Dedifferentiated amniotic fluid mesenchymal stem cell (primary cell): ENCODE measurements around the gene AQR.
"Not testable (repeated sequence)": the region's sequence is repeated elsewhere in the genome, so short reads cannot be mapped to it uniquely, and the experiment has no call there.

Experiments used
- DNase-seq: peaks from one replicate; pipeline ENCODE4 v3.0.0-alpha.2; 2016; ENCODE audit errors: extremely low spot score

AQR gene

DNA sequence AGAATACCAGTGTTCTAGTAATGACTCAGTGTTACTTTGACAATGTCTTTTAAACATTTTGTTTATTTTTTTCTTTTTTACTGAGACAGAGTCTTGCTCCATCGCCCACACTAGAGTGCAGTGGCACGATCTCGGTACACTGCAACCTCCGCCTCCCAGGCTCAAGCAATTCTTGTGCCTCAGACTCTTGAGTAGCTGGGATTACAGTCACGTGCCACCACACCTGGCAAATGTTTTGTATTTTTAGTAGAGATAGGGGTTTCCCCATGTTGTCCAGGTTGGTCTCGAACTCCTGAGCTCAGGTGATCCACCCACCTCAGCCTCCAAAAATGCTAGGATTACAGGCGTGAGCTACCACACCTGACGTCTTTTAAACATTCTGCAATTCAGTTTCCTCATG is 15.7 kb downstream of the AQR start:
- DNase-seq = no peak

DNA sequence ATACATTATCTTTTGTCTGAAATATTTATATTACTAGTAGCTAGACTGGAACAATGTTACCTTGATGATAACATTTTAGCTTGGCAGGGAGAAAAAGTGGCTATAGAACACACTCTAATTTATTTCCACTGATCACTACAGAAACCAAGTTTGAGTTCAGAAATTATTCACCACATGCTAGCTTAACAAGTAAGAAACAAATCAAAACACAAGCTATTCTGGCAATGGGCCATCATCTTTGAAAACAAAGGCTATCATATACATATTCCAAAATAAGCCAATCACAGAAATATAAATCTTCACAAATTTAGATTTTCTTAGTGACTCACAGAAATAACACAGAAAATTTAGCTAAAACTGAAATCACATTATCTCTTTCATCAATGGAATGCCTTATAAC is 17.1 kb downstream of the AQR start:
- no peak for DNase-seq

DNA sequence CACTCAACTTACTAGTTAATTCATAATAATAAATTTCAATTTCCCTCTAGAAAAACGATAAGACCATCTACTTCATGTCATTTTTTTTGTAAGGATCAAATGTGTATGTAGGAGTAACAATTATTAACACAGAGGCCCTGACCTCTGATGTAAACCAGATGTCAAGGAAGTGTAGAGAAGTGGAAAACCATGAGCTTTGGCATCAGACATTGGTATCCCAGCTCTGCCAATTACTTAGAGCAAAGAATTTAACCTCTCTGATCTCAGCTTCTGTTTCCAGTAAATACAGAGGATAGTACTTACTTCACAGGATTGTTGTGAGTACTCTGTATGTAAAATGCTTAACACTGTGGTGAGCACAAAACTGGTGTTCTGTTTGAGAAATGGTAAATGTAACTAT is 17.5 kb downstream of the AQR start:
- DNase-seq = peak; percentile 24

DNA sequence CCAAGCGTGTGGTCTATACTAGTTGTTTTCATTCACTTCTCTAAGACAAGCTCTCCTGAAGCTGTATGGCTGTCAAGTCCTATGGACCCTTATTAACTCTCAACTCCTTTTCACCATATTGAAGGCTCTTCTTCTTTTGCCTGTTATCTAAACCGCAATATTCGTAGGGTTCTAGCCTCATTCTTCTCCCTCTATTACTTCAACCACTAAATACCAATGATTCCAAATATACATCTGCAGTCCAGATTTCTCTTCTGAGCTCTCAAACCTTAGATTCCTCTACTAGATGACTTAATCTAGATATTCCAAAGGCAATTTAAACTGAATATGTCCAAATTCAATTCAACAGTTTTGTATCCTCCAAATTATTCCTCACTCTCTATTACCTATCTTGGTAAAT is 24.6 kb downstream of the AQR start:
- no peak for DNase-seq

DNA sequence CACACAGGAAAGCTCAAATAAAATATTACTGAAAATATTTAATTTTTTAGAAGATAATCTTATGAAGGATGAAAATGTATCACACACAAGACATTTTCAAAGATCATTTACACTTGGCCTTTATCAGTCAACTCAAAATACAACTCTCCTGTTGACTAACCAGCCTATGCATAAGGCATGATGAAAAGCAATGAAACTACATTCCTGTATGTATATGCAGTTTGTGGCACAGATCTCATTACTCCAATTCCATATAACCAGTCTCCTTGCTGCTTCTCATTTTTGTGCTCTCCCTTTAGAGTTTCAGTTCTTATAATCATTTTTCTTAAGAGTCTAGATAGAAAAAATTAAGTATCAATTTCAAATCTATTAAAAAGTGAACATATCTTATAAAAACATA is 25.8 kb downstream of the AQR start:
- no peak for DNase-seq

DNA sequence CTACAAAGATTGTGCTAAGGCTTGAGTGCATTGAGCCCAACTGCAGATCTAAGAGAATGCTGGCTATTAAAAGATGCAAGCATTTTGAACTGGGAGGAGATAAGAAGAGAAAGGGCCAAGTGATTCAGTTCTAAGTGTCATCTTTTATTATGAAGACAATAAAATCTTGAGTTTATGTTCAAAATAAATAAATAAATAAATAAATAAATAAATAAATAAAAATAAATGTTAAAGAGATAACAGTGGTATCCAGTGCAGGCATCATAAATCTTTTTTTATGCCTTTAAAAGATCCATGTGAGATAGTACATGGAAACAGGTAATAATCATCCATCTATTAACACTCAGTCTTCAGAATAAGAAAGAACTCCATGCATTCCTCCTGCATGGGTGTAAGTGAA is 26.3 kb downstream of the AQR start:
- DNase-seq = not testable (repeated sequence)

DNA sequence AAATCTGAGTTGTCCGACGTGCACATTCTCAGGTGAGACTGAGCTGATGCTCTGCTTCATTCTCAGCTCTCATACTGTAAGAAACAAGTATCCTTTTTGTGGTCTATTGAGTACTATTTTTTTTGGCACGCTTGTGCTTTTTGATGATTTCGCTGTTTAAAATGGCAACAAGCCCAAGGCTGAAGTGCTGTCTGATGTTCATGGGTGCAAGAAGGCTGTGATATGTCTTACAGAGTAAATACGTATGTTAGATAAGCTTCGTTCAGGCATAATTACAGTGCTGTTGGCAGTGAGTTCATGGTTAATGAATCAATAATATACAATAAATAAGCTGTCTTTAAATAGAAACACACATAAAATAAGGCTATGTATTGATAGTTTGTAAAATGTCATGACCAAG is 27.2 kb downstream of the AQR start:
- DNase-seq = no peak

DNA sequence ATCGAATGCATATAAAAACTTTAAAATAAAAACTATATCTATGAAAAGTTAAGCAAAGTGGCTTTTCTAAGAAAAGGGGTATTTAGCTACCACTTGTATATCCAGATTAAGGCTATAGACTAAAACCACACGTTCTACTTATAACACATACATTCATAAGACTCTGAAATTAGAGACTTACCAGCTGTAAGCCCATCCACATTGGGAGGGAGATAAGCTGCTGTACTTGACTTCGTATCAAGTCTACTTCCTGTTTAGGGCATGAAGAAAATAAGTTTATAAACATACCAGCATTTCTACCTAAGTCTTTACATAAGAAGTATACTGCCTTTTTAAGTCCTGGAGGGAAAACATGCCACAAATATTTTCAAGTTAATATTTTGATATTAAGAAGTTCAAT is 27.7 kb downstream of the AQR start:
- no peak for DNase-seq

DNA sequence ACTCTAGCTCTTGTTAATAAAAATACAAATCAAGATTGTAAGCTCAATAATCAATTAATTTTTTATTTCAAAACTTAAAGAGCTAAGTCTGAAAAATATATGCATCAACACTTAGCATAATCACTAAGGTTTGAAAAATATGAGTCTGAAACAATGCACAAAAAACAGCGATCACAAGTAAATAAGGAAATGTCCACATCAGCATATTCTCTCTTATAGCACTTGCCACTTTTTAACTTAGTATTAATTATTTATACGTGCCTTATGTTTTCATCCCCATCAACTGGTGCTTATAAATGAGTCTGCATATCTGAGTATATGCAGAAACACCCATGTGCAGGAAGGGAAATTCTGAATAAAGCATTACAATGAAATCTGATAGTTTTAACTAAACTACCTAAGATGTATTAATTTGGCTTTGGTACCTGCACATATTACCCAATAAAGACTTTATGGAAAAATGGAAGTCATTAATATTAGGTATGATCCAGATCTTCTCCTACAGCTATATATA is 28.3 kb downstream of the AQR start:
- DNase-seq = no peak

DNA sequence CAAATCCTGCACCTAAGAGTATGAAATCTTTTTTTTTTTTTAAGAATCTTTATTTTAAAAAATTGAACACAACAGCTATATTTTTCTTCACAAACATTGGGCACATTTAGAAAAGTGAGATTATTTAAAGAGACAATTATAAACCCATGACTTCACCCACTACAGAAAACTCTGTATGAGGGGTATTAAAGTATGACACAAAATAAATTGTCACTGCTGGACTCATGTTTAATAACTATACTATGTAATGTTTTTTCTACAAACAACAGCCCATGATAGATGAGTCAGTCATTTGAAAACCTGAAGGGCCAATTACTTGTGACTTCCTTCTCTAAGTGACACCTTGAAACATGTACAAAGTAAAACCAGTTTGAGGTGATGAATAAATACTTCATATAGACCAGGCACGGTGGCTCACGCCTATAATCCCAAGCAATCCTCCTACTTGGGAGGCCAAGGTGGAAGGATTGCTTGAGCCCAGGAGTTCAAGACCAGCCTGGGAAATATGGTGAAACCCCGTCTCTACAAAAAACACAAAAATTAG is 36.0 kb downstream of the AQR start:
- no peak for DNase-seq

DNA sequence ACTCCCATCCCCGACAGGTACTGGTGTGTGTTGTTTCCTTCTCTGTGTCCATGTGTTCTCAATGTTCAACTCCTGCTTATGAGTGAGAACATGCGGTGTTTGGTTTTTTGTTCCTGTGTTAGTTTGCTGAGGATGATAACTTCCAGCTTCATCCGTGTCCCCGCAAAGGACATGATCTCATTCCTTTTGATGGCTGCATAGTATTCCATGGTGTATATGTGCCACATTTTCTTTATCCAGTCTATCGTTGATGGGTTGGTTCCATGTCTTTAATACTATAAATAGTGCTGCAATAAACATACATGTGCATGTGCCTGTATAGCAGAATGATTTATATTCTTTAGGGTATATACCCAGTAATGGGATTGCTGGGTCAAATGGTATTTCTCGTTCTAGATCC is 41.2 kb downstream of the AQR start:
- not testable (repeated sequence) for DNase-seq

DNA sequence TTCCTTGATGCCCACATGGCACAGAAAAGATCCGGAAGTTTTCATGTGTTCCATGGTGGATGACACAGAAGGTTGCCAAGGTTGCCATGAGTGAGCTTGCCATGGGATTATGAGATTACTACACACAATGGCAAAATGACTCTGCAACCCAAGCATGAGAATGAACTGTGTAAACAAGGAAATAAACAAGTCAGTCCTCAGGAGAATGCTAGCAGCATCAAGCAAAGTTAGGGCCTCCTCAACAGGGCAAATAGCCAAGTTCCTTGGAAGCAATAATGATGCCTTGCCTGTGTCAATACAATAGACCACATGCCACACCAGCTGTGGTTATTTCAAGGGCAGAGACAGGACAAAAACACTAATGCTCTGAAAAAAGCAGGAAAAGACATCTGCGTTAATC is 41.8 kb downstream of the AQR start:
- no peak for DNase-seq

DNA sequence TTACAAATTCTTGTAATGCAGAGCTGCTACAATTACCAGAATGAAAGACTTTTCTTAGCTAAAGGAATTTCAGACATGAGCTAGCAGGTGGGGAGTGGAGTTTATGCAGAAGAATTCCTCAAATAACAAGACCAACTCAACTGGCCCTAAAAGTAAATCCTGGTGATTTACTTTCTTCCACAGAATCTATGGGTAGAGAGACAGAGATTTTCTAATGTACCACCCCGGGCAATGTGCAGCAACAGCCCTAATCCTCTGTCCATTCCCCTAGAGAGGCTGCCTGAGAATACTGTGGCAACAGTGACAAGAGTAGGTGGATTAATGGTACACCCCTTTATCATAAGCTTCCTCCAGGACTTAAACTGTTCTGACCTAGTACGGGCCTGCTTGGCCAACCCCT is 55.2 kb downstream of the AQR start:
- DNase-seq = no peak

DNA sequence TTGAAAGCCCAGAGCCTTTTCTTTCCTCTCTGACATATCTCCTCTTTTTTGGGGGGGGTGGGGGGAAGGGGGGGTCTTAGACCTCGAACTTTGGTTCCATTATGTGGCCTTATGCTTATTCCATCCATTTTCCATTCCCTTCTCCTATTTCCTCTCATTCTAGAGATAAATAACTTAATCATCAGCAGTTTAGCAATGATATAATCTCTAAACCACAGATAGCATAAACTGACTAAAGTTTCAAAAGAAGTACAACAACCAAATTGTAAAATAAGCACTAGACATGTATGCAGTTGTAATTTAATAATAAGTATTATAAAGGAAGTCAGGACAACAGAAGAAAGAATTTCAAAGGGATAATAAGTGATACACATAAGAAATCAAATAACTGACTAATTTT is 64.5 kb downstream of the AQR start:
- no peak for DNase-seq

DNA sequence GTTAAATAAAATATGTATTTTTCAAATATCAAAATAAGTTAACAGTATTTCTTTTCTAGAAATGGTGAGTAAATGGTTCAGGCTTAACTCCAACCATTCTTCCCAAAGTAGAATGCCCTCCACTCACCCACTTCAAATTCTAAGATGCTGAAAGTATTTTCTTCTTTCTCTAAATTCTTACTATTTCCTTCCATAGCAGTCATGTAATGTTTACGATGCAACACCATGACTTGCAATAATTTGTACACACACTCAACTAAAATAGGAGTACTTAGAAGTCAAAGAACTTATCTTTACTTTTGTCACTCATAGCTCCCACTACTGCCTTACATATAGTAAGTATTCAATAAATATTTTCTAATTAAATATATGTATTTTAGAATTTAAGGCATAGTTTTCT is 65.0 kb downstream of the AQR start:
- DNase-seq = no peak

DNA sequence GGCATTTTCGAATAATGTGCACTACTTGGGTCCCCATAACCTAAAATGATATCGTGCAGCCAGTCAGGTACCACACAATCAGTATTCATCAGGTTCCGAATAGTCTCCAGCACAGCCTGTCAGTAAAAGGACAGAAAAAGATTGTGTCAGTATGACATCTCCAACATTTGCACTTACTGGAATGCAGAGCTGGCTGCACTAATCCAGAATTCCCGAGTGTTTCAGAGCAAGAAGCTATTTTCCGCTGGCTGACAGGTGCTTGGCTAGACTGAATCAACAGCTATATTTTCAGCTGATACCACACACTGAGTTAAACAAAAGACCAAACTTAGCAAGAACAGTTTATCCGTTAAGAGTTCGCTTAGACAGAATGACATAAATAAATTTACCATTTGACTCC is 68.8 kb downstream of the AQR start:
- DNase-seq = no peak

DNA sequence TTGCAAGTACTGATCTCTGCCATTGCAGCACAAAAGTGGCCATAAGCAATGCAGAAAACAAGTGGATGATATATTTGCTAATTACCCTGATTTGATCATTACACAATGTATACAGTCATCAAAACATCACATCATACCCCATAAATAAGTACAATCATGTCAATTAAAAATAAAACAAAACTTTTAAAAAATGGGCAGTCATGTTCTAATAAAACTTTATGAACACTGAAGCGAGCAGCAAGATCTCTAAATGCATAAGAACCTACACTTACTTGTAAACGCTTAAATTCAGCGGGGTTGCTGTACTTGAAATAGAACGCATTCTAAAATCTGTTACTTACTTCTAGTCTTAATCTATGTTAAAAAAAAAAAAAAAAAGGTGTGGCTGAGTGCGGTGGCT is 73.4 kb downstream of the AQR start:
- no peak for DNase-seq

DNA sequence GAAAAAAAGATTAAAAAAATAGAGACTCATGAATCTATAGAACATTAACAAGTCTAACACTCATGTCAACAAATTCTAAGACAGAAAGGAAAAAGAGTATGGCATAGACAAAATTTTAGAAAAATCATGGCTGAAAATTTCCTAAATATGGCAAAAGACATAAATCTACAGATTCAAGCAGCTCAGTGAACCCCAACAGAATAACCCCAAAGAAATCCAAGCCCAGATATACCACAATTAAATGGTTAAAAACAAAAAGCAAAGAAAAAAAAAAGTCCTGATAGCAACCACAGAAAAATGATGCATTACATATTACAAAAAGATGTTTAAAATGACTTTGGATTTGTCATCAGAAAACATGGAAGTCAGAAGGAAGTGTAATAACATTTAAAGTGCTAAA is 75.6 kb downstream of the AQR start:
- no peak for DNase-seq

DNA sequence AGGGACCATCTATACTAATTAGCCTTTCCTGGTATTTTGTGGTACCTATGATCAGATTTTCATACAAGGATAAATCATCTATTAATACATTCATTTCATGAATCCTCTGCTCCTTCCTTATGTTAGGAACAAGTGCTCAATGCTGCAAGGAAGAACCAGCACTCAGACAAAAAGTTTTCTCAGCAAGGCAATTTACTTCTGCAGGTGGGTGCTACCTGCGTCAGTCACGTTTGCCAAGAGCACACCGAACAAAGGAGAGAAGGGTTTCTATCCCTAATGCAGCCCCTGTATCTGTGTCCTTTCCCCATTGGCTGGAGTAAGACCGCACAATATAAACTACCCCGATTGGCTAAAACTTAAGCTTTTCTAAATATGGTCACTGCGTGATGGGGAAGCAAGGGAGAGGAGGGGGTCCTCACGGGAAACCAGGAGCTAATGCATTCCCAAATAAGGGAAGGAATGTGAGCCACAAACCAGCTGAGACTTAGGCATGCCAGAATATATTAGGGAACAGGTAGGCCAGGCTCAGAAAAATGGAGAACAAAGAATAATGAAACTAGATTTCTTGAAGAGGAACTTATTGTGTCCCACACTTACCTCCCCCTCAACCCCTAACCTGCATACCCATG is 76.5 kb downstream of the AQR start:
- no peak for DNase-seq

DNA sequence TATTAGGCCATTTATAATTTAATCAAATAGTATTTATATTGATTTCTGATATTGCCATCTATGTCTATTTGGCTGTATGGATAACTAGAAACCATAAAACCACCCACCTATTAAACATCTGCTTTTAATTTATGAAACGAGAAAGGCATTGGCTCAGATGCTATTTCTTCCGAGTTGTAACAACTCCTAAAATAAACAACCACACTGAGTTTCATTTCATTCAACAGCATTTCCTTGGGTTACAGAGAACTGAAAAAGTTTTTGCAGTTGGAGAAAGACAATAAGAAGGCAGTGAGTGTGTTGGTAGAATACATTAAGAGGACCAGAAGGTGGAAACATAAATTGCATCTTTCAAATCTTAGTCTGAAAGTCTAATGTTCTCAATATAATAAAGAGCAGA is 79.1 kb downstream of the AQR start:
- no peak for DNase-seq

DNA sequence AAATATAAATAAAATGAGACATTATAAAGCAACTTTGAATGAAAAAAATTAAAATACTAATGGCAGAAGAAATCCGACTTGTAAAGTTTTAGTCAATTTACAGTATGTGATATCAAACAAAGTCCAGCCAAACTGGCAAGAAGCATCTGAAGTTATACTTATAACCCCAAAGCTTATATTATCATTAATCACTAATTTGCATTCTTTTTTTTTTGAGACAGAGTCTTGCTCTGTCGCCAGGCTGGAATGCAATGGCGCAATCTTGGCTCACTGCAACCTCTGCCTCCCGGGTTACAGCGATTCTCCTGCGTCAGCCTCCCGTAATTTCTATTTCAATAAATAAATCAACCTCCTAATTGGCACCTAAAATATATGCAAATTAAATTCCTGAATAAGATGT is 80.1 kb downstream of the AQR start:
- DNase-seq = no peak

DNA sequence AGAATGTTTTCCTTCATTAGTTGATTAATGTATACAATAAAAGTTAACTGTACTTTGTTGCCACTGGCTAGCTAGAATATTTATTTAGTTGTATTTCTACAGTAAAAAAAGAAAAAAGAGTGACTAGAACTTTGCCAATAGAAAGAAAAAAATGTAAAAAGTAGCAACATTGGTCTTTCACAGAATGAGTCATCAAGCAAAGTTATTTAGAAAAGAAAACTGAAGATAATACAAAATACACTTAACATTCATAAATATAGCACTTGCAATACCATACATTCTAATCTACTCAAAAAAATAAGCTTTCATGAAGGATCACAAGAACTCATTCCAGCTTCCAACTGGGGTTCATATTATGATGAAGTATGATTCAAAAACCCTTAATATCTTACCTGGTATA is 83.4 kb downstream of the AQR start:
- no peak for DNase-seq

DNA sequence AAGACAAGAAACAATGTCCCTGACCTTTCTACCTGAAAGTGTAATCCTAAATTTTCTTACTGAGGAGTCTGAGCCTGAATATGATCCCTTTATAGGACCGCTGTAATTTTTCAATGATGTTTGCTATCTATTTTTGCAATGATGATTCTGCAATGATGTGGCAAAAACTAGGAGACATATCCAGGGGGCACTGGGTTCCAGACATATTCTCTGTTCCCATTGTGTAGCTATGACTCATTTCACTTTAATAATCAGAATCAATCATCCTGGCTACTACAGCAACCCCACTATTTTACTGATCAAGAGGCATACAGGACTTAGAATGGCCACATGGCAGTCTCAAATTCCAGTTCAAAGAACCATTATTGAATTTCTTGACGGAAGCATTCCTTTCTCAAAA is 85.9 kb downstream of the AQR start:
- DNase-seq = no peak

DNA sequence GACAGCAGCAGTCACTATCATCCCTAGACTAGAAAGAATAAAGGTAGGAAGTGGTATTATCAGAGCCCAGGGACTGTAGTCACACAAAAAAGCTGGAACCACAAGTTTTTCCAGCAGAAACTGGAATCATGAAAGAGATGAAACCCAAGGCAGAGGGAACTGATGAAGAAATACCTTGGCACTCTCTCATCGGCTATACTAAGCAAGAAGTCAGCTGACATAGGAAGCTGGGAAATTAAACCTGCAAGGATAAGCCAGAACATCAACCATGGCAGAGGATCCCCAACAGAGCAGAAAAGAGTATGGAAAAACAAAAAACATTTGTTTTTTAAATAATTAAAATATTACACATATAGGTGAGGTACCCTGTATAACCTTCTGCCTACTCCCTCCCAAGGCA is 86.5 kb downstream of the AQR start:
- DNase-seq = no peak
